Right cardiac atrium (tissue), 5 donors: ENCODE measurements around the gene MAPK11. TPM values are rescaled to one million over a fixed set of nuclear protein-coding genes. Genes with fewer than 3 reads are reported as not detected.

Experiments used
- ATAC-seq, 2 donors: fragments of 200-7000 bp; cut with Tn5 transposase; one replicate each; pipeline versions ENCODE4 v1.8.0 to v1.9.1; 2020; ENCODE audit warnings: moderate library complexity in 2 of 2, mild to moderate bottlenecking in 1 of 2
- DNase-seq, 3 donors: peaks; one replicate each; pipeline ENCODE4 v3.0.0-alpha.2; 2020
- H3K27ac ChIP-seq: one replicate; pipeline ENCODE4 v1.5.1; 2013; ENCODE audit warnings: mild to moderate bottlenecking, low read length, control low read depth, moderate library complexity
- H3K27me3 ChIP-seq: one replicate; pipeline ENCODE4 v1.6.1; 2013; ENCODE audit not compliant: control insufficient read depth, insufficient read depth
- H3K4me1 ChIP-seq: one replicate; pipeline ENCODE4 v1.6.1; 2013; ENCODE audit warnings: low read length; ENCODE audit not compliant: control insufficient read depth, insufficient read depth
- H3K4me3 ChIP-seq: one replicate; pipeline ENCODE4 v1.5.1; 2013; ENCODE audit warnings: low read length, control low read depth
- H3K9me3 ChIP-seq: one replicate; pipeline ENCODE4 v1.6.1; 2013; ENCODE audit warnings: low read length; ENCODE audit not compliant: control insufficient read depth
- WGBS: extraction: QIAGEN DNeasy Blood & Tissue Kit; methylation state at CpG from one replicate; pipeline ENCODE4 v1.1.7; 2013; 5-methylcytosine and 5-hydroxymethylcytosine counted together
- intact Hi-C, 4 donors: fragments of 100-400 bp; cut with DNase I; formaldehyde crosslinking; loops; one replicate each; pipeline versions ENCODE4 v1.11.0 to v1.14.0; 2022 to 2023
- long read RNA-seq, 4 donors: library from polyadenylated mRNA; unstranded; transcript quantifications; one replicate each; pipeline ENCODE4 v2.0.0, GENCODE V29; 2020 to 2021
- polyA plus RNA-seq: library from polyadenylated mRNA; stranded (reverse); fragments of 200-250 nt; gene quantifications from one replicate; pipeline ENCODE4 v1.2.3, GENCODE V29; 2013
- total RNA-seq, 4 donors: library from RNA; stranded (reverse); fragmentation: NEBNext Ultra II Directional; extraction: Animal tissue kit (Norgen Biotek cat#: 25700); gene quantifications; one replicate each; pipeline ENCODE4 v1.2.1, GENCODE V29; 2021
- donor health status: healthy with polysubstance abuse.
- donor health status: DM: no; HTN: yes; CAD: no.
- donor health status: DM: no; HTN: no; CAD: no.
- donor health status: DM: no; HTN: yes; CAD: no; lungs with severe emphysema.
- donor health status: DM: yes; HTN: yes; CAD: no.

MAPK11 gene
- total RNA-seq (1 to 10 TPM; 6.4 to 7.9 (median 7.4) TPM), polyA plus RNA-seq (8.8 TPM)
- long read RNA-seq, donor 1, partial matches to known transcripts, result 0 of 4 reads
- long read RNA-seq, donor 1, other reads (novel, unspliced or antisense), result 0 of 4 reads
- long read RNA-seq, donor 2, partial matches to known transcripts, result 1 of 3 reads
- long read RNA-seq, donor 2, other reads (novel, unspliced or antisense), result 2 of 3 reads
- long read RNA-seq, donor 3, partial matches to known transcripts, result 1 of 2 reads
- long read RNA-seq, donor 3, other reads (novel, unspliced or antisense), result 1 of 2 reads
- long read RNA-seq, donor 4, partial matches to known transcripts, result 1 of 1 reads
- long read RNA-seq, donor 4, other reads (novel, unspliced or antisense), result 0 of 1 reads

DNA sequence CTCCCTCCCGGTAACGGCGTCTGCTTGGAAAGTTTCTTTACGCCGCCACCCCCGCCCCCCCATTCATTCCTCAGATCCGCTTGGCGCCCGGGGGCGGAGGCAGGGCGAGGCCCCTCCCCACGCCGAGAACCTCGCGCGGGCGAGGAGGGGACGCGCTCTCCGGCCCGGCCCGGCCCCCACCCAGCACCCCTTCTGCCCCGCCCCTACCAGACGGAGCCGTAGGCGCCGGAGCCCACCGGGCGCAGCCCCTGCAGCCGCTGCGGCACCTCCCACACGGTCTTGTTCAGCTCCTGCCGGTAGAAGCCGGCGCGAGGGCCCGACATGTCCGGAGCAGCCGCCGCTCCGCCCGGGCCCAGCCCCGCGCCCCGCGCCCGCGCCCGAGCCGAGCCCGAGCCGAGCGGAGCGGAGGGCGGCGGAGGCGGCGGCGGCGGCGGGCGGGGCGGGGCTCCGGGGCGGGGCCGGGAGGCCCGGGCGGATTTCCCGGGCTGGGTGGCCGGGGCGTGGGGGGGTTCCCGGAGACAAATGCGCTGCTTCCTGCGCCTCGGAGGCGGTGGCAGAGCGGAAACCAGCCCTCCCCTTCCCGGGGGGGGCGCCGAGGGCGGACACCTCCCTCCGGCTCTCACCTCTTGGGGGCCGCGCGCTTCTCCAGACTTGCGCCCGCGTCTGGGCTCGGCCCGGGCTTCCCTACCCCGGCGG, at the start of gene MAPK11:
Gene MAPK11 (minus strand): TSS at position 411 of the 696 bp plus-strand sequence. CDS start 88 bp downstream, at position 323.
- DNase-seq, result peak; percentile 77 to 88 (median 88)
- ATAC-seq, result peak; percentile 26 to 47
- Histone ChIP-seq H3K4me3 (peak within 1 kb of the TSS; percentile 79), H3K9me3 (no peaks in the 10 kb centered on the region), H3K4me1 (no peaks in the 10 kb centered on the region), H3K27me3 (no peaks in the 10 kb centered on the region), H3K27ac (peak within 1 kb of the TSS; percentile 42)
- intact Hi-C loops, result loop anchor here in 1 of 4 donors (5.0 kb wide), 2 partner anchors 57 to 72 kb away; partner anchors contain the start of genes DENND6B and PPP6R2
- under 1% methylated on average over 91 of the region's 92 CpGs for WGBS

DNA sequence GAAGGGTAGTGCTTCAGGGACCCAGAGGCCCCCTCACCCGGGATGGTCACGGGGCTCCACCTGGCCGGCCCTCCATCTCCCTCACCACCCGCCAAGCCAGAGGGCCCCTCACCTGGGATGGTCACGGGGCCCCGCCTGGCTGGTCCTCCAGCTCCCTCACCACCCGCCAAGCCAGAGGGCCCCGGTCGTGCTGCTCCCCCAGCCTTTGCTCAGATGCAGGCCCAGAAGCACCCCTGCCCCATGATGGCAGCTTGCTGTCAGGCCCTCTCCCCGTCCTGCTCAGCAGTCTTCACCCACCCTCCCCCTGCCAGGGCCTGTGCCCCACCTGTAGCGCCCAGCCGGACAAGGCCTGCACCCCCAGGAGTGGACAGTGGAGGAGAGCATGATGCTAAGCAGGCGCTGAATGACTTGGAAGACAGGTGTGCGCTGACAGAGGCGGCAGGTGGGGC, 49.3 kb upstream of the MAPK11 start:
- ATAC-seq, result no peak
- 92% methylated on average over 15 of the region's 15 CpGs for WGBS
- H3K4me3 ChIP-seq, result no peak overlapping the region
- no peaks in the 10 kb centered on the region for H3K4me1 ChIP-seq
- no peaks in the 10 kb centered on the region for H3K27me3 ChIP-seq
- DNase-seq, result no peak
- intact Hi-C loops, result no loop called here
- H3K27ac ChIP-seq, result no peak overlapping the region
- H3K9me3 ChIP-seq, result no peaks in the 10 kb centered on the region

GRCh38 chr22:50318698-50319411, 48.7 kb upstream of the MAPK11 start:
- no peak overlapping the region for H3K4me3 ChIP-seq
- intact Hi-C loops, result no loop called here
- DNase-seq, result no peak
- ATAC-seq, result no peak
- 75% methylated on average over 21 of the region's 21 CpGs for WGBS
- H3K4me1 ChIP-seq, result no peaks in the 10 kb centered on the region
- no peaks in the 10 kb centered on the region for H3K9me3 ChIP-seq
- no peak overlapping the region for H3K27ac ChIP-seq
- no peaks in the 10 kb centered on the region for H3K27me3 ChIP-seq

DNA sequence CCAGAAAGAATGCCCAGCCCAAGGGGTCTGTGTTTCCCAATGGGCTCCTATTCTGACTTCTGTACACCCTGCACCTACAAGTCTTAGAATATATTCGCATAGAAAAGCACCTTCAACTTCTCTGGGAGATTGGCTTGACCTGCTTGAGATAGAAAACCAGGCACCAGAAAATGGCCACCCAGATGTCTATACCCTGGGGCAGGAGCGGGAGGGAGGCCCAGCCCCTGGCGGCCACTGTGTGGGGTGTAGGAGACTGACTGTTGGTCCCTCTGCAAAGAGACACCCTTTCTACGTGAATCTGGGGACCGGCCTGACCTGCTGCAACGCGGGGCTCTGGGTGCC, 48.1 kb upstream of the MAPK11 start:
- no peak overlapping the region for H3K4me3 ChIP-seq
- no peak overlapping the region for H3K27ac ChIP-seq
- DNase-seq (no peak), ATAC-seq (no peak)
- intact Hi-C loops, result no loop called here
- no peaks in the 10 kb centered on the region for H3K9me3 ChIP-seq
- no peaks in the 10 kb centered on the region for H3K27me3 ChIP-seq
- H3K4me1 ChIP-seq, result no peaks in the 10 kb centered on the region
- WGBS, result 87% methylated on average over 7 of the region's 7 CpGs

- ATAC-seq (no peak), DNase-seq (no peak)
- no peaks in the 10 kb centered on the region for H3K27me3 ChIP-seq
- no peak overlapping the region for H3K4me3 ChIP-seq
- H3K4me1 ChIP-seq, result no peaks in the 10 kb centered on the region
- no peaks in the 10 kb centered on the region for H3K9me3 ChIP-seq
- no peak overlapping the region for H3K27ac ChIP-seq
- intact Hi-C loops, result no loop called here
- WGBS, result 93% methylated on average over 7 of the region's 7 CpGs
Observed at GRCh38 chr22:50317674-50318073, 47.5 kb upstream of the MAPK11 start.

- no peak overlapping the region for H3K4me3 ChIP-seq
- ATAC-seq (no peak), DNase-seq (no peak)
- intact Hi-C loops, result no loop called here
- no peaks in the 10 kb centered on the region for H3K9me3 ChIP-seq
- 91% methylated on average over 9 of the region's 9 CpGs for WGBS
- no peaks in the 10 kb centered on the region for H3K27me3 ChIP-seq
- no peaks in the 10 kb centered on the region for H3K4me1 ChIP-seq
- no peak overlapping the region for H3K27ac ChIP-seq
Observed at GRCh38 chr22:50317178-50317577, 47.0 kb upstream of the MAPK11 start.

DNA sequence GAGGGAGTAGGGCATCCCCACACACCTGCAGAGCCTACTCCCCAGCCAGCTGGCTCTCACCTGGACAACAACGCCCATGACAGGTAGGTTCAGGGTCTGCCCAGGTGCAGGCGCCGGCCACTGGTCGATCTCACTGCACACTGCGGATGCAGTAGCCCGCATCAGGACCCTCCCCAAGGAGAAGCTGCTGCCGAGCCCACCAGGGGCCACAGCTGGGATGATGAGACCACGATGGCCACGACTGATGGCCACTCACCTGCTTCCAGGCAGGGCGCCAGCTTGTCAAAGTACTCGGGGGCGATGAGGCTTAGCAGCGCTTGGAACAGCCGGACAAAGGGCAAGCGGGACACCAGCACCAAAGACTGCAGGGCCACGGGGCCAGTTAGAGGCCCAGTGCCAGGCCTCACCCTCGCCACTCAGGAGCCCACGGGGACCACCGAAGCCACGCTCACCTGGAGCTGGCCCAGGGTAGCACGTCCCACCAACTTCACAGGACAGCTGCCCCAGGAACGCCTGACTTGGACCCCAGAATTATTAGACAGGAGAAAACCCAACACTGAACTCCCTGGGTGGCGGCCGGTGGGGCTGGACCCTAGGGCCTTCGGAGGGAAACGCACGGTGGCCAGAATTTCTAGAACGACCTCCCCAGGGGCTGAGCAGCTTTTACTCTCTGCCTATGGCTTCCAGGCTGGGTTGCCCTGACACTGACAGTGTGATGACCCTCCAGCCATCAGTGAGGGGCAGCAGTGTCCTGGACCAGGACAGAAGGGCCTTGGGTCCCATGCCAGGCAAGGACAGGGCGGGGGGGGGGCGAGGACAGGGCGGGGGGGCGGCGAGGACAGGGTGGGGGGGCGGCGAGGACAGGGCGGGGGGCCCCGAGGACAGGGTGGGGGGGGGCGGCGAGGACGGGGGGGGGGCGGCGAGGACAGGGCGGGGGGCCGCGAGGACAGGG, 46.2 kb upstream of the MAPK11 start:
- ATAC-seq (no peak), DNase-seq (no peak)
- Histone ChIP-seq H3K4me3 (no peak overlapping the region), H3K4me1 (no peaks in the 10 kb centered on the region), H3K27ac (no peak overlapping the region), H3K9me3 (no peaks in the 10 kb centered on the region), H3K27me3 (no peaks in the 10 kb centered on the region)
- intact Hi-C loops, result no loop called here
- WGBS, result 87% methylated on average over 40 of the region's 45 CpGs

DNA sequence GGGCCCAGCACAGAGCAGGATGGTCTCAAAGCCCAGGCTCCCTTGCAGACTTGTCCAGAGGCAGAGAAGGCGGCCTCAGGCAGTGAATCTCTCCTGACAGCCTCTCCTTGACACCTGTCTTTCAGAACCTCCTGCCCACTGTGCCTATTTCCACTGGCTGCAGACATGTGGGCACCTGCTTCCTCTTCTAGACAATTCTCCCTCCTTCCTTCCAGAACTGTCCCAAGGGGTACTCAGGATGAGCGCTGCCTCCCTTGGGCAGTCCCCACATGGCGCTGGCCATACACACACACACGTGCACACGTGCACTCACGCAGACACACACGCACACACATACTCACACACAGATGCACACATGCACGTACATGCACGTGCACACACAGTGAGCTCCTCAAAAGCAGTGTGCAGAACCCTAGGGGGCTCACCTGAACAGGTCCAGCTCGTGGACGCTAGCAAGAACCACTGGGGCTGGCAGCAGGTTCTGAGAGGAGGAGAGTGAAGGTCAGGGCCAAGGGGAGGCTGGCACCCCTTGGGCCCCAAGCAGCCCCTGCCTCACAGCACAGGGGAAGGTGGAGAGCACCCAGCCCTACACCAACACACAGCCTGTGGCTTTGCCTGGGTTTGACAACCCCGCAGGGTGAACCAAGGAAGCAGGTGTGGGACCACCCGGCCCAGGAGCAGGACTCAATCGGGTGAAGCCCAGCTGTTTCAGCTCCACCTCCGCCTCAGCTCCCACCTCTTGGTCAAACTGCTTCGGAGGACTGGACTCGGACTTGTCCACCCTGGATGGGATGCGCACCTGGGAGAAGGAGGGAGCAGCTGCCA, 45.3 kb upstream of the MAPK11 start:
- no peak overlapping the region for H3K27ac ChIP-seq
- no peak for DNase-seq
- no peak overlapping the region for H3K4me3 ChIP-seq
- no peaks in the 10 kb centered on the region for H3K9me3 ChIP-seq
- no peaks in the 10 kb centered on the region for H3K27me3 ChIP-seq
- WGBS, result 89% methylated on average over 18 of the region's 18 CpGs
- intact Hi-C loops, result no loop called here
- H3K4me1 ChIP-seq, result no peaks in the 10 kb centered on the region
- ATAC-seq, result no peak

- 59% methylated on average over 33 of the region's 33 CpGs for WGBS
- peak in 2 of 3 donors; percentile 79 to 84 for DNase-seq
- no peaks in the 10 kb centered on the region for H3K27me3 ChIP-seq
- H3K4me1 ChIP-seq, result no peaks in the 10 kb centered on the region
- intact Hi-C loops, result loop anchor here in 1 of 4 donors (5.0 kb wide), 1 partner anchor 37 kb away; no protein-coding TSS in a partner anchor
- no peaks in the 10 kb centered on the region for H3K9me3 ChIP-seq
- H3K4me3 ChIP-seq, result no peak overlapping the region
- peak; percentile 5 to 41 for ATAC-seq
- H3K27ac ChIP-seq, result no peak overlapping the region
Observed at GRCh38 chr22:50314455-50315288, 44.5 kb upstream of the MAPK11 start.
